Measurements from ENCODE around the gene OTOP3.

DNA sequence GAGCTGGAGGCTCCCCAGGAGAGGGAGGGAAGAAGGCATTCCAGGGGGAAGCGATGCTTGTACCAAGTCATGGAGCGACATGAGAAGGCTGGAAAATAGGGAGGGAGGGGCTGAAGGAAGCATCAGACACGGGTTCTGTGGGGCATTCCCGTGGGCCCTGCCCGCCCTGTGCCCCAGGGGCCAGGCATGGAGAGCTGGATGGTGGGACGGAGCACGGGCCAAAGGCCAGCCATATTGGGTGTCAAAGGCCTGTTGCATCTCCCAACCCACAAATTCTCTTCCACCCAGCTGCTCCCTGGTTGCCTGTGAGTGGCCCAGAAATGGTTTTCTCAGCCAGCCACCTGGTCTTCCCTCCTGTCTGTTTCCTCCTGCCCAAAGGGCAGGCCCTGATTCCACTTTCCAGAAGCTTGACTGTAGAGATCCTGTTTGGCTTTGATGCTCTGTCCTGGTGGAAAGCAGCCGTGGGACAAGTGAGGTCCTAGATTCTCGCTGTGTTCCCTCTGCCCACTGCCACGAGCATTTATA, 54.9 kb downstream of the OTOP3 start:
- TF ChIP-seq, protein P1, sequence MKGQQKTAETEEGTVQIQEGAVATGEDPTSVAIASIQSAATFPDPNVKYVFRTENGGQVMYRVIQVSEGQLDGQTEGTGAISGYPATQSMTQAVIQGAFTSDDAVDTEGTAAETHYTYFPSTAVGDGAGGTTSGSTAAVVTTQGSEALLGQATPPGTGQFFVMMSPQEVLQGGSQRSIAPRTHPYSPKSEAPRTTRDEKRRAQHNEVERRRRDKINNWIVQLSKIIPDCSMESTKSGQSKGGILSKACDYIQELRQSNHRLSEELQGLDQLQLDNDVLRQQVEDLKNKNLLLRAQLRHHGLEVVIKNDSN (IDR thresholded peaks at IDR 0.05): no peak
- no peak for TF ChIP-seq NFIC (IDR thresholded peaks at IDR 0.05)
- TF ChIP-seq, protein P2, sequence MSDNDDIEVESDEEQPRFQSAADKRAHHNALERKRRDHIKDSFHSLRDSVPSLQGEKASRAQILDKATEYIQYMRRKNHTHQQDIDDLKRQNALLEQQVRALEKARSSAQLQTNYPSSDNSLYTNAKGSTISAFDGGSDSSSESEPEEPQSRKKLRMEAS (IDR thresholded peaks at IDR 0.05): no peak
- no peak for TF ChIP-seq ZBTB7A (IDR thresholded peaks at IDR 0.05; ENCODE audit: low read depth)

Measured in Ishikawa (cell line).